ENCODE data around the gene ITPRIPL1.

DNA sequence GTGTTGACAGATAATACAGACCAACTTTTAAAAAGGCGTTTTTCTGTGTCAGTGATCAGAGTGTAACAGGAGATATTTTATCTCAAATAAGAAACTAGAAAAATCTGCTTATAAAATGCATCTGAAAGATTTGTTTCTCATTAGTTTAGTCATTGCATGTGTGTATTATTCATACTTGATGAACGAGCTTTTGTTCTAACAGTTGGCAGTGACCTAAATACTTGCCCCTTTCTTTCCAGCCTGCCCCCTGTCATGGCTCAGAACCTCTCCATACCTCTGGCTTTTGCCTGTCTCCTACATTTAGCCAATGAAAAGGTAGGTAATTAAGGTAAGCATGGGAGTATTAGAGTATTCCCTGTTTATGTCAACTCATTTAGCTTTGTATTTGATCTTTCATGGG, 44.1 kb downstream of the ITPRIPL1 start:
- TF ChIP-seq, protein P1, sequence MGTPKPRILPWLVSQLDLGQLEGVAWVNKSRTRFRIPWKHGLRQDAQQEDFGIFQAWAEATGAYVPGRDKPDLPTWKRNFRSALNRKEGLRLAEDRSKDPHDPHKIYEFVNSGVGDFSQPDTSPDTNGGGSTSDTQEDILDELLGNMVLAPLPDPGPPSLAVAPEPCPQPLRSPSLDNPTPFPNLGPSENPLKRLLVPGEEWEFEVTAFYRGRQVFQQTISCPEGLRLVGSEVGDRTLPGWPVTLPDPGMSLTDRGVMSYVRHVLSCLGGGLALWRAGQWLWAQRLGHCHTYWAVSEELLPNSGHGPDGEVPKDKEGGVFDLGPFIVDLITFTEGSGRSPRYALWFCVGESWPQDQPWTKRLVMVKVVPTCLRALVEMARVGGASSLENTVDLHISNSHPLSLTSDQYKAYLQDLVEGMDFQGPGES (IDR thresholded peaks at IDR 0.05; ENCODE audit: low read depth, low read length), result no peak
- TF ChIP-seq, protein P2, sequence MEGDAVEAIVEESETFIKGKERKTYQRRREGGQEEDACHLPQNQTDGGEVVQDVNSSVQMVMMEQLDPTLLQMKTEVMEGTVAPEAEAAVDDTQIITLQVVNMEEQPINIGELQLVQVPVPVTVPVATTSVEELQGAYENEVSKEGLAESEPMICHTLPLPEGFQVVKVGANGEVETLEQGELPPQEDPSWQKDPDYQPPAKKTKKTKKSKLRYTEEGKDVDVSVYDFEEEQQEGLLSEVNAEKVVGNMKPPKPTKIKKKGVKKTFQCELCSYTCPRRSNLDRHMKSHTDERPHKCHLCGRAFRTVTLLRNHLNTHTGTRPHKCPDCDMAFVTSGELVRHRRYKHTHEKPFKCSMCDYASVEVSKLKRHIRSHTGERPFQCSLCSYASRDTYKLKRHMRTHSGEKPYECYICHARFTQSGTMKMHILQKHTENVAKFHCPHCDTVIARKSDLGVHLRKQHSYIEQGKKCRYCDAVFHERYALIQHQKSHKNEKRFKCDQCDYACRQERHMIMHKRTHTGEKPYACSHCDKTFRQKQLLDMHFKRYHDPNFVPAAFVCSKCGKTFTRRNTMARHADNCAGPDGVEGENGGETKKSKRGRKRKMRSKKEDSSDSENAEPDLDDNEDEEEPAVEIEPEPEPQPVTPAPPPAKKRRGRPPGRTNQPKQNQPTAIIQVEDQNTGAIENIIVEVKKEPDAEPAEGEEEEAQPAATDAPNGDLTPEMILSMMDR (IDR thresholded peaks at IDR 0.05), result no peak
- TF ChIP-seq JUND (IDR thresholded peaks at IDR 0.05) (no peak), TCF12 (IDR thresholded peaks at IDR 0.05) (no peak), POLR2AphosphoS5 (IDR thresholded peaks at IDR 0.05; ENCODE audit: low read depth, low read length) (no peak), SIN3A (IDR thresholded peaks at IDR 0.05; ENCODE audit: borderline replicate concordance, low read depth, low read length) (no peak)
- TF ChIP-seq, protein P3, sequence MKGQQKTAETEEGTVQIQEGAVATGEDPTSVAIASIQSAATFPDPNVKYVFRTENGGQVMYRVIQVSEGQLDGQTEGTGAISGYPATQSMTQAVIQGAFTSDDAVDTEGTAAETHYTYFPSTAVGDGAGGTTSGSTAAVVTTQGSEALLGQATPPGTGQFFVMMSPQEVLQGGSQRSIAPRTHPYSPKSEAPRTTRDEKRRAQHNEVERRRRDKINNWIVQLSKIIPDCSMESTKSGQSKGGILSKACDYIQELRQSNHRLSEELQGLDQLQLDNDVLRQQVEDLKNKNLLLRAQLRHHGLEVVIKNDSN (IDR thresholded peaks at IDR 0.05; ENCODE audit: borderline replicate concordance, low read depth), result no peak
- TF ChIP-seq, protein P4, sequence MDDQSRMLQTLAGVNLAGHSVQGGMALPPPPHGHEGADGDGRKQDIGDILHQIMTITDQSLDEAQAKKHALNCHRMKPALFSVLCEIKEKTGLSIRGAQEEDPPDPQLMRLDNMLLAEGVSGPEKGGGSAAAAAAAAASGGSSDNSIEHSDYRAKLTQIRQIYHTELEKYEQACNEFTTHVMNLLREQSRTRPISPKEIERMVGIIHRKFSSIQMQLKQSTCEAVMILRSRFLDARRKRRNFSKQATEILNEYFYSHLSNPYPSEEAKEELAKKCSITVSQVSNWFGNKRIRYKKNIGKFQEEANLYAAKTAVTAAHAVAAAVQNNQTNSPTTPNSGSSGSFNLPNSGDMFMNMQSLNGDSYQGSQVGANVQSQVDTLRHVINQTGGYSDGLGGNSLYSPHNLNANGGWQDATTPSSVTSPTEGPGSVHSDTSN (IDR thresholded peaks at IDR 0.05), result no peak
